ENCODE results near the gene RGS7BP. TPM values are rescaled to one million over a fixed set of nuclear protein-coding genes. Genes with fewer than 3 reads are reported as not detected.

The RGS7BP gene
- total RNA-seq, 1 experiment from 2014 or later: not detected

Small RNA genes within 50 kb of the gene (small RNA-seq; reads per million reads assigned to genes)
- gene RN7SL169P (not detected), gene RNU6-294P (not detected)

Other genes starting within 250 kb of the RGS7BP start
- not detected in 2 replicates for gene SHISAL2B, start 184.5 kb downstream of the RGS7BP start, total RNA-seq (2014; rRNA removed; shearing (Covaris generic); ENCODE audit: low replicate concordance)

Measured in Karpas-422 (cell line).